ENCODE data around the gene AKAP6. TPM values are rescaled to one million over a fixed set of nuclear protein-coding genes. Genes with fewer than 3 reads are reported as not detected.

AKAP6 gene
- total RNA-seq, 1 donor from 2014 or later, result 600 TPM

DNA sequence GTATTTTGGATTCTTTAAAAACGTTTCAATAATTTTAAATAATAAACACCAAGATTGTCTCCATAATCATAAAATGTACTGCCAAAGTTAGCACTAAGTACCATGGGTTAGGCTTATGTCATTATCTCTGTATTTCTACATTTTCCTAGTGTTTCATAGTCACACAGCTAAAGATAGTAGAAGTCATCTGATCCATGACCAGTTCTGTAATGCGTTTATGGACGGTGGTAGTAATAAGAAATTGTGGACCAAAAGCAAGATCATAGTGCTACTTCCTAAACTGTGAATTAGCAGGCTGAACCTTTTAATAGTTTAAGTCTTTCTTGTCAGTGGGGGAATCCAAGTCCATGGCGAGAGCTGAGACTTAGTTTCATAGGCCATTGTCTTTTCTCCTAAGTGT is 142.1 kb downstream of the AKAP6 start:
- no peak for DNase-seq
- H3K4me1 Mint-ChIP-seq (ENCODE audit: low read depth, unreplicated experiment), result peaks cover 19% of the 10 kb centered on the region
- H3K36me3 Mint-ChIP-seq (ENCODE audit: unreplicated experiment), result no peaks in the 10 kb centered on the region
- TF ChIP-seq, protein P1, sequence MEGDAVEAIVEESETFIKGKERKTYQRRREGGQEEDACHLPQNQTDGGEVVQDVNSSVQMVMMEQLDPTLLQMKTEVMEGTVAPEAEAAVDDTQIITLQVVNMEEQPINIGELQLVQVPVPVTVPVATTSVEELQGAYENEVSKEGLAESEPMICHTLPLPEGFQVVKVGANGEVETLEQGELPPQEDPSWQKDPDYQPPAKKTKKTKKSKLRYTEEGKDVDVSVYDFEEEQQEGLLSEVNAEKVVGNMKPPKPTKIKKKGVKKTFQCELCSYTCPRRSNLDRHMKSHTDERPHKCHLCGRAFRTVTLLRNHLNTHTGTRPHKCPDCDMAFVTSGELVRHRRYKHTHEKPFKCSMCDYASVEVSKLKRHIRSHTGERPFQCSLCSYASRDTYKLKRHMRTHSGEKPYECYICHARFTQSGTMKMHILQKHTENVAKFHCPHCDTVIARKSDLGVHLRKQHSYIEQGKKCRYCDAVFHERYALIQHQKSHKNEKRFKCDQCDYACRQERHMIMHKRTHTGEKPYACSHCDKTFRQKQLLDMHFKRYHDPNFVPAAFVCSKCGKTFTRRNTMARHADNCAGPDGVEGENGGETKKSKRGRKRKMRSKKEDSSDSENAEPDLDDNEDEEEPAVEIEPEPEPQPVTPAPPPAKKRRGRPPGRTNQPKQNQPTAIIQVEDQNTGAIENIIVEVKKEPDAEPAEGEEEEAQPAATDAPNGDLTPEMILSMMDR (IDR thresholded peaks at IDR 0.05; ENCODE audit: partially characterized antibody, unreplicated experiment), result no peak
- H3K9me3 Mint-ChIP-seq (ENCODE audit: unreplicated experiment), result peaks cover 8% of the 10 kb centered on the region
- H3K4me3 Mint-ChIP-seq (ENCODE audit: unreplicated experiment), result no peak overlapping the region
- H3K27me3 Mint-ChIP-seq (ENCODE audit: unreplicated experiment), result peaks cover 5% of the 10 kb centered on the region
- no peak overlapping the region for H3K27ac Mint-ChIP-seq (ENCODE audit: unreplicated experiment)

DNA sequence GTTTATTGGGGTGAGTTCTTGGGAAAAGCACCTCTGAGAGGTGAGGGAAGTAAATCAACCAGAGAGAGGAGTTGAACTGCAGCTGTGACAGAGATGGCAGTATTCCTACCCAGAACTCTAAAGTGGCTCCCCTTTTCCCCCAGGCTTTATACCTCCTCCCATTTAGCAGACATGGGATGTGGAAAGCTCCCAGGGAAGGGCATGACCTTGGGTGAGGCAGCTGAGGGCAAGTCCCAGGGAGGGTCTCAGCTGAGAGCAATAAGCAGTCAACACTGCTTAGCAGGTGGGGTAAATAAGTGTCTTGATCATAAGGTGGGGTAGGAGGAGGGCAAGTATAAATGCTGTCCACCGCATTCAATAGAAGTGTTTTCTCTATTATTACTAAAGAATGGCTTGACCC is 143.0 kb downstream of the AKAP6 start:
- Mint-ChIP-seq H3K27me3 (ENCODE audit: unreplicated experiment) (peaks cover 3% of the 10 kb centered on the region), H3K4me3 (ENCODE audit: unreplicated experiment) (peak overlapping the region; percentile 31), H3K4me1 (ENCODE audit: low read depth, unreplicated experiment) (peaks cover 19% of the 10 kb centered on the region), H3K9me3 (ENCODE audit: unreplicated experiment) (peaks cover 6% of the 10 kb centered on the region), H3K27ac (ENCODE audit: unreplicated experiment) (peak overlapping the region; percentile 9), H3K36me3 (ENCODE audit: unreplicated experiment) (no peaks in the 10 kb centered on the region)
- TF ChIP-seq, protein P1 (IDR thresholded peaks at IDR 0.05; ENCODE audit: partially characterized antibody, unreplicated experiment), result no peak
- no peak for DNase-seq

DNA sequence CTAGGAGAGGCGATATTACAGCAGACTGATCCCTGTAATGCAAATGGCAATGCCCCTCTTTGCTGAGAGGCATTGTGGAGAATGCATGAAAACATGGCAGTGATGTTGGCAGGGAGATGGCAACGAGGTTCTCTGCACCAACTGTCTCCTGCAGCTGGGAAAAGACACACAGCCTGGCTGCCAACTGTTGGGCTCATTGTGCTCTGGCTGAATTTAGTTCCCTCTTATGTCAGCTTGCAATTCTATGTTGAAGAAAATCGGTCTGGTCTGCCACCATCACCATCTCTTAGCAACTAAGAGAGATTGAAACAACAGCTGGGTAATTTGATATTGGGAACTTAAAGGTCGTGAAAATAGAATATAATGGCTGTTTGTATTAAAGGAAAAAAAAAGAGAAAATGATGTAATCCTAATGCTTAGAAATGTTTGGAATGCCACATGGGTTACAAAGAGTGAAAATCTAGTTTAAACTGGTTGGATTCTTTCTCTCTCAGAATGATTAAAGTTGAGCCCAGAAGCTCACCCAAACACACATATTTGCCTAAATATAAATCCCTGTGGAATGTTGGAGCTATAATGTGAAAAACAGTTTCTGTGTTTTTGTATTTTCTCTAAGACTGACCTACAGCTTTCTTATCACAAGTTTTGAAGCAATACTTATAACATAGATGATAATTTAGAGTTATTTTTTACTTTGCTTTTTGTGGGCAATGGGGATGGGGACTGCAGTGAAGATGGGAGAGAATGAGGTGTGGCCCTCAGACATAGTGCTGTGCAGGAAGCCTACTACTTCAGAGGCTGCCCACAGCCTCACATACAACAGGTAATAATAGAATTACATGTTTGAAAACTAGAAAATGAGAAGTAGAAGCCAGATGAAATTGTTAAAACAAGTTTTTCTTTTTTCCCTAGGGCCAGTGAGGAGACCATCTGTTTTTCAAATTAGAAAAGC is 143.7 kb downstream of the AKAP6 start:
- no peak for DNase-seq
- H3K27me3 Mint-ChIP-seq (ENCODE audit: unreplicated experiment), result peaks cover under 1% of the 10 kb centered on the region
- peaks cover 19% of the 10 kb centered on the region for H3K4me1 Mint-ChIP-seq (ENCODE audit: low read depth, unreplicated experiment)
- no peak overlapping the region for H3K4me3 Mint-ChIP-seq (ENCODE audit: unreplicated experiment)
- no peak overlapping the region for H3K27ac Mint-ChIP-seq (ENCODE audit: unreplicated experiment)
- H3K9me3 Mint-ChIP-seq (ENCODE audit: unreplicated experiment), result peaks cover 4% of the 10 kb centered on the region
- TF ChIP-seq, protein P1 (IDR thresholded peaks at IDR 0.05; ENCODE audit: partially characterized antibody, unreplicated experiment), result no peak
- H3K36me3 Mint-ChIP-seq (ENCODE audit: unreplicated experiment), result no peaks in the 10 kb centered on the region

DNA sequence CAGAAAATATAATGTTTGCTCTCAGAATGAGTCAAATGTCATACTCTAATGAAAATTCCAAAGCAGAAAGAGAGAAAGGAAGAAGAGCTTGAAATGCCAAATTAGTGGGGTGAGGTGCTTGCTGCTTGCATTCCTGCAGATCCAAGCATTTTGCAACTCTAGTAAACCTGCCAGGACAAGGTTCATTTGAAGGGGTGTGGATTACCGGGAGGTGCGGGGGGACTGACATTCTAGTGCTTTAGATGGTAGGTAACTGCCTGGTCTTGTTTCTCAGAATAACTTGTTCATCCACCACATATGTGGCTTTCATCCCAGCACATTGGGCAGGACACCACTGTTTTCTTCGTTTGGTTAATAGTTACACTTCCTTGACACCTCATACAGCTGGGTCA is 144.4 kb downstream of the AKAP6 start:
- TF ChIP-seq, protein P1 (IDR thresholded peaks at IDR 0.05; ENCODE audit: partially characterized antibody, unreplicated experiment), result no peak
- H3K4me3 Mint-ChIP-seq (ENCODE audit: unreplicated experiment), result no peak overlapping the region
- H3K9me3 Mint-ChIP-seq (ENCODE audit: unreplicated experiment), result peaks cover 4% of the 10 kb centered on the region
- H3K27me3 Mint-ChIP-seq (ENCODE audit: unreplicated experiment), result no peaks in the 10 kb centered on the region
- H3K27ac Mint-ChIP-seq (ENCODE audit: unreplicated experiment), result no peak overlapping the region
- peaks cover 25% of the 10 kb centered on the region for H3K4me1 Mint-ChIP-seq (ENCODE audit: low read depth, unreplicated experiment)
- no peaks in the 10 kb centered on the region for H3K36me3 Mint-ChIP-seq (ENCODE audit: unreplicated experiment)
- DNase-seq, result no peak

All from glutamatergic neuron (in vitro differentiated cells).